BLaER1 (cell line): ENCODE data around the gene PIAS4.

ENCODE experiments used
- H3K27ac ChIP-seq: shearing (Covaris generic); formaldehyde crosslinking; 2 replicates; pipeline ENCODE4 v1.8.1; 2022
- H3K27me3 ChIP-seq: shearing (Covaris generic); formaldehyde crosslinking; 2 replicates; pipeline ENCODE4 v1.8.1; 2022
- H3K36me3 ChIP-seq: shearing (Covaris generic); formaldehyde crosslinking; 2 replicates; pipeline ENCODE4 v1.8.1; 2022
- H3K4me1 ChIP-seq: shearing (Covaris generic); formaldehyde crosslinking; 2 replicates; pipeline ENCODE4 v1.8.1; 2022
- H3K4me2 ChIP-seq: shearing (Covaris generic); formaldehyde crosslinking; 2 replicates; pipeline ENCODE4 v1.8.1; 2022
- H3K4me3 ChIP-seq: shearing (Covaris generic); formaldehyde crosslinking; 2 replicates; pipeline ENCODE4 v1.8.1; 2022
- H3K9ac ChIP-seq: shearing (Covaris generic); formaldehyde crosslinking; 2 replicates; pipeline ENCODE4 v1.8.1; 2022
- H3K9me3 ChIP-seq: shearing (Covaris generic); formaldehyde crosslinking; 2 replicates; pipeline ENCODE4 v1.8.1; 2022
- H4K20me1 ChIP-seq: shearing (Covaris generic); formaldehyde crosslinking; 2 replicates; pipeline ENCODE4 v1.8.1; 2022
- Cebpa-rat ChIP-seq: shearing (Covaris generic); IDR thresholded peaks from 2 replicates; pipeline ENCODE4 v1.8.1; 2022

The PIAS4 gene

GRCh38 chr19:4044990-4045465, 37.5 kb downstream of the PIAS4 start:
- H4K20me1 ChIP-seq: peaks cover 87% of the 10 kb centered on the region
- H3K9ac ChIP-seq: no peak overlapping the region

DNA sequence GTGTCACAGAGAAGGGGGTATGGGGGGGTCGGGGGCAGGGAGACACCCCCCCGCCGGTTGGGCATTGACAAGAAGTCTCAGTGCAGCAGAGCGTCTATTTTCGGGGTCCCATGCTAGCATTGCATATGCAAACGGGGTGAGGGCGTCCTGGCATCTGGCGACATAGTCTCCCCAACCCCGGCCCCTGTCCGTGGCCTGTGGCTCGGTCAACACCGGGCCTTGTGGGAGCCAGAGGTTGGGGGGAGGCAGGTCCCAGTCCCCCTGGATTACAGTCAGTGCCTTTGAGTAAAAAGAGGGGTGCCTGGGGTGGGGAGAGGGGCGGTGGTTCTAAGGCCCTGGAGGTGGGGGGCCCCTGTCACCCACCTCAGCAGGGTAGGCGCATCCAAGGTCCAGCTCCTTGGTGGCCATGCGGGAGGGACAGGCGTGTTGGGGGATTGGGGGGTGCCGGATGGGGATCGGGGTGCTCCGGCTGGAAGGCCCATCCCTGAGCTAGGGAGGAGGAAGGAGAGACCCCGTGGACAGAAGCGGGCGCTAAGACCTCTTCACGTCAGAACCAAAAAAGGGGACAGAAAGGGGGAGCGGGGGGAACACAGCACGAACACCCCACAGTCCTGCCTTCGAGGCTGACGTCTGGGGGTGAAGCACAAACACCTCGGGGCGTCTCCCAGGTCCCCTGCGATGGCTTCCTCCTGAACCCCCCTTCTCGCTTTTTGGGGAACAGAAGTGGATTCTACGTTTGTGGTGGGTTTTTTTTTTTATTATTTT, 38.2 kb downstream of the PIAS4 start:
- Histone ChIP-seq H3K27ac (no peak overlapping the region), H3K9me3 (no peaks in the 10 kb centered on the region), H3K4me3 (no peak overlapping the region), H3K36me3 (peaks cover 70% of the 10 kb centered on the region), H3K9ac (no peak overlapping the region), H4K20me1 (peaks cover 87% of the 10 kb centered on the region), H3K4me1 (no peaks in the 10 kb centered on the region), H3K27me3 (no peaks in the 10 kb centered on the region), H3K4me2 (no peak overlapping the region)
- TF ChIP-seq Cebpa-rat: no peak

More at GRCh38 chr19:4044990-4045465, 37.5 kb downstream of the PIAS4 start:
- Histone ChIP-seq H3K27ac (no peak overlapping the region), H3K36me3 (peaks cover 68% of the 10 kb centered on the region), H3K4me2 (no peak overlapping the region), H3K27me3 (no peaks in the 10 kb centered on the region), H3K4me3 (no peak overlapping the region), H3K9me3 (no peaks in the 10 kb centered on the region), H3K4me1 (no peaks in the 10 kb centered on the region)
- TF ChIP-seq Cebpa-rat: no peak

DNA sequence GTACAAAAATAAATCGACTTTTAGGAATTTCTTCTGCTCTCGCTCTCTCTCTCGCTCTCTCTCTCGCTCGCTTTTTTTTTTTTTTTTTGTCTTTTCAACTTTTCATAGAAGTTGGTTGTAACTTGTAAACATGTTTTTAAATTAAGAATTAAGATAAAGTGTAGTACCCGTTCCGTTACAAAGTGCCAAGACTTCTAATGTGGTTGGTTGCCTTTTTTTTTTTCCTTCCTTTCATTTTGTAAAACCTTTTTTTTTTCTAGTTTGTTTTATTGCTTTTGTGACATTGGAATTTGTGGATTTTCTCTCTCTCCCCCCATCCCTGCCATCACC, 38.8 kb downstream of the PIAS4 start:
- H3K4me2 ChIP-seq: no peak overlapping the region
- H3K4me3 ChIP-seq: no peak overlapping the region
- no peaks in the 10 kb centered on the region for H3K27me3 ChIP-seq
- no peak overlapping the region for H3K27ac ChIP-seq
- H3K36me3 ChIP-seq: peaks cover 70% of the 10 kb centered on the region
- H4K20me1 ChIP-seq: peaks cover 87% of the 10 kb centered on the region
- no peak for TF ChIP-seq Cebpa-rat
- no peaks in the 10 kb centered on the region for H3K4me1 ChIP-seq
- no peak overlapping the region for H3K9ac ChIP-seq
- H3K9me3 ChIP-seq: no peaks in the 10 kb centered on the region

GRCh38 chr19:4046946-4047683, 39.6 kb downstream of the PIAS4 start:
- TF ChIP-seq Cebpa-rat: no peak
- no peaks in the 10 kb centered on the region for H3K27me3 ChIP-seq
- no peak overlapping the region for H3K4me3 ChIP-seq
- H3K9ac ChIP-seq: no peak overlapping the region
- H3K27ac ChIP-seq: no peak overlapping the region
- peaks cover 87% of the 10 kb centered on the region for H4K20me1 ChIP-seq
- no peak overlapping the region for H3K4me2 ChIP-seq
- H3K9me3 ChIP-seq: no peaks in the 10 kb centered on the region
- H3K36me3 ChIP-seq: peaks cover 70% of the 10 kb centered on the region
- H3K4me1 ChIP-seq: no peaks in the 10 kb centered on the region

DNA sequence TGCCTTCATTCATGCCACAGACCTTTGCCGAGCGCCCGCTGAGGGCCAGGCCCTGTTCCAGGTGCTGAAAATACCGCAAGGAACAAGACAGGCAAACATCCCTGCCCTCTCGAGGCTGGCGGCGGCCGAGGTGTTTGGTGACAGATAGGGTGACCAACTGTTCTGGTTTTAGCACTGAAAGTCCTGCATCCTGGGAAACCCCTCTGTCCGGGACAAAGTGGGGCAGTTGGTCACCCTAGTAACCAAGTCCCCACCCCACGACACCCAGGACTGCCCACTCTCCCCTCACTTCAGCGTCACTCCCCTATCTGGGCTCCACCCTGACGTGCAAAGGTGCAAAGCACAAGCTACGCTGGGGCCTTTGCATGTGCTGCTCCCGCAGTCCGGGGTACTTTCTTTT, 41.9 kb downstream of the PIAS4 start:
- no peaks in the 10 kb centered on the region for H3K9me3 ChIP-seq
- no peaks in the 10 kb centered on the region for H3K4me1 ChIP-seq
- H3K27ac ChIP-seq: no peak overlapping the region
- H3K27me3 ChIP-seq: no peaks in the 10 kb centered on the region
- peaks cover 80% of the 10 kb centered on the region for H3K36me3 ChIP-seq
- no peak overlapping the region for H3K9ac ChIP-seq
- H3K4me2 ChIP-seq: no peak overlapping the region
- TF ChIP-seq Cebpa-rat: no peak
- peaks cover 93% of the 10 kb centered on the region for H4K20me1 ChIP-seq
- no peak overlapping the region for H3K4me3 ChIP-seq

DNA sequence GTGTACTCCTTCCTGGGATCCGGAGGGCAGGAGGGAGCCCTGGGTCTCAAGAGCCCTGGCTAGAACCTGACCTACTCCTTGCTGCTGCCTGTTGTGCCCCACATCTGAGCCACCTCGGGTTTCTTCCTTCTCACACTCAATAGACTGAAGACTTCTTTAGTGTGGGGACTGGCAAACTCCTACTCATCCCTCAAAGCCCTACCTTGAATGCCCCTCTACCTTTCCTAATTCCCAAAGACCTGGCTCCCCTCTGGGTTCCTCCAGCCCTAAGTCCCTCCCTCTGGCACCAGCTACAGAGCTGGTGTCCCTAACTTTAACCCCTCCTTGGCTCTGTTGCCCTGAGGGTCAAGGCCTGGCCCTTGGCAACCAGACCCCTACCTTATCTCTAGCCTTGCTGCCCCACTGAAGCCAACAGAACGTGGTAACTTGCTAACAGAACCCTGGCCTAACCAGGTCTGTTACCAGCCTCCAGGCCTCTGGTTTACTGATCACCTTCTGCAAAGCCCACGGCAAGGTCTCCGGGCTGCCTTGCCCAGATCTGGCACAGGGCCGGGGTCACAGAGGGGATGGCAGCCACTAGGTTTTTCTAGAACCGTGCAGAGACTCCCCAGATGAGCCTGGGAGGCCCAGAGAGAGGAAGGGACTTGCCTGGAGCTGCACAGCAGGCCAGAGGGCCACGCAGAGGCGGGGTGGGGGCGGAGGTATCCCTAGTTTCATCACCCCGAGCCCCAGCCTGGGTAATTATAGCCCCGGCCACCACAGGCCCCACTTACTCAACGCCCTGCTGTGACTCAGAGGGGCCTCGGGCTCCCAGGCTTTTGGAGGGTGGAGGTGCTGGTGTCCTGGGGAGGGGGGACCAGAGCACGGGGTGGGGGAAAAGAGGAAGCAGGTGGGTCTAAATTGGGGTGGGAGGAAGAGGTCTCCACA, 43.9 kb downstream of the PIAS4 start:
- H3K9ac ChIP-seq: no peak overlapping the region
- no peak overlapping the region for H3K27ac ChIP-seq
- no peak overlapping the region for H3K4me2 ChIP-seq
- no peaks in the 10 kb centered on the region for H3K9me3 ChIP-seq
- H3K4me3 ChIP-seq: no peak overlapping the region
- TF ChIP-seq Cebpa-rat: no peak
- peaks cover 86% of the 10 kb centered on the region for H3K36me3 ChIP-seq
- peaks cover 94% of the 10 kb centered on the region for H4K20me1 ChIP-seq
- no peaks in the 10 kb centered on the region for H3K4me1 ChIP-seq
- H3K27me3 ChIP-seq: no peaks in the 10 kb centered on the region

DNA sequence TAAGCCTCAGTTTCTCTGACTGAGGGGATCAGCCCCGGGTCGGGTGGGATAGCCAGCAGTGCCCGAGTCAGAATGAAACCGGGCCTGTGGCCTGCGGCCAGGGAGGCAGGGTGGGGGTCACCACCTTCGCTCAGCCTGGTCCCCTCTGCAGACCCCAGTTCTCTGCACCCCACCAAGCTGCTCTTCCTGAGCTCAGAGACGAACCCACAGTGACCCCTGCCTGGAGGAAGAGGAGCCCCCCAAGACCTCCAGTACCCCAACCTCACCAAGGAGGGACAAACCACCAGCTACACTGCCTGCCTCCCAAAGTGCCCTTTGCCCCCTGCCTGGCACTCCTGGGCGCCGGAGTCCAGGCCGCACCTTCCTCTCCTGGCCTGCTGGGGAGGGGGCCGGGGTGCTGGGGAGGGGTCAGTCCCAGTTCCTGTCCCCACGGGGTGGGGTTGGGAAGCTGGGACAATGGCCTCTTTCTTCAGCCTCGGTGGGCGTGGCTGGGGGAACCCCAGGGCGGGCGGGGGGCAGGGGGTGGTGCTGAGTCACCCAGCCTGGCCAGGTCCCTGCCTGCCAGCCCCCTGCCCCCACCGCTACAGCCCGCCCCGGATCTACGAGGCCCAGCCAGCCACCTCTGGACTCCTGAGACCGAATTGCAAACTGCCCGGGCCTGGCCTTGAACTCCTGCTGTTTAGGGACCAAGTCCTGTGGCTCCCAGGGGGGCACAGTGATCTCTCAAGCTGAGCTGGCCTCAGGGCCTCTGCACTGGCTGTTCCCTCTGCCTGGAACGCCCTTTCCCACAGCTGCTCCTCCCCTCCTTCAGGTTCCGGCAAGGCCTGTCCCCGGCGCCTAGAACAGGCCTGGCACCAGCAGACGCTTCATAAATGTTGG, 44.8 kb downstream of the PIAS4 start:
- H3K4me2 ChIP-seq: no peak overlapping the region
- H3K27me3 ChIP-seq: no peaks in the 10 kb centered on the region
- H3K4me1 ChIP-seq: no peaks in the 10 kb centered on the region
- no peak overlapping the region for H3K27ac ChIP-seq
- H3K36me3 ChIP-seq: peaks cover 94% of the 10 kb centered on the region
- TF ChIP-seq Cebpa-rat: no peak
- no peak overlapping the region for H3K4me3 ChIP-seq
- H3K9ac ChIP-seq: no peak overlapping the region
- no peaks in the 10 kb centered on the region for H3K9me3 ChIP-seq
- peaks cover 100% of the 10 kb centered on the region for H4K20me1 ChIP-seq

DNA sequence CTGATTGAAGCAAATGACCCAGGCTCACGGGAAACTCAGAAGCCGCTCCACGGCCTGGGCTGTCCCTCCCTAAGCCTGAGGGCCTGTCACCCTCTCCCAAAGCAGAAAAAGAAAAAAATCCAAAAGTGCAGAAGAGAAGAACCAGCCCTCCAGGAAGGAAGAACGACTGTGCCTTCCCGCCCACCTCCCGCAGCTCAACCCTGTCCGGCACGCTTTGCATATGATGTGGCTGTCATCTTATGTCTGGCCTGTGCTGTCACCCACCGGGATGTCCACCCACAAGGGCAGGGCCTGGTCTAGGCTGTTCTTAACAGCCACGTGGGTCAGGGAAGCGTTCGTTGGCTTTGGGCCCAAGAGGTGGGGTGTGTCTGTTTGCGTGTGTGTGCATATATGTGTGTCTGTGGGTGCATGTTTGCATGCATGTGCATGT, 45.5 kb downstream of the PIAS4 start:
- TF ChIP-seq Cebpa-rat: no peak
- peaks cover 100% of the 10 kb centered on the region for H4K20me1 ChIP-seq
- H3K4me2 ChIP-seq: no peak overlapping the region
- H3K9me3 ChIP-seq: no peaks in the 10 kb centered on the region
- H3K4me3 ChIP-seq: no peak overlapping the region
- no peaks in the 10 kb centered on the region for H3K4me1 ChIP-seq
- H3K9ac ChIP-seq: no peak overlapping the region
- H3K27ac ChIP-seq: no peak overlapping the region
- H3K36me3 ChIP-seq: peaks cover 95% of the 10 kb centered on the region
- no peaks in the 10 kb centered on the region for H3K27me3 ChIP-seq
